Measurements from ENCODE around the gene MTAP.

Gene MTAP

DNA sequence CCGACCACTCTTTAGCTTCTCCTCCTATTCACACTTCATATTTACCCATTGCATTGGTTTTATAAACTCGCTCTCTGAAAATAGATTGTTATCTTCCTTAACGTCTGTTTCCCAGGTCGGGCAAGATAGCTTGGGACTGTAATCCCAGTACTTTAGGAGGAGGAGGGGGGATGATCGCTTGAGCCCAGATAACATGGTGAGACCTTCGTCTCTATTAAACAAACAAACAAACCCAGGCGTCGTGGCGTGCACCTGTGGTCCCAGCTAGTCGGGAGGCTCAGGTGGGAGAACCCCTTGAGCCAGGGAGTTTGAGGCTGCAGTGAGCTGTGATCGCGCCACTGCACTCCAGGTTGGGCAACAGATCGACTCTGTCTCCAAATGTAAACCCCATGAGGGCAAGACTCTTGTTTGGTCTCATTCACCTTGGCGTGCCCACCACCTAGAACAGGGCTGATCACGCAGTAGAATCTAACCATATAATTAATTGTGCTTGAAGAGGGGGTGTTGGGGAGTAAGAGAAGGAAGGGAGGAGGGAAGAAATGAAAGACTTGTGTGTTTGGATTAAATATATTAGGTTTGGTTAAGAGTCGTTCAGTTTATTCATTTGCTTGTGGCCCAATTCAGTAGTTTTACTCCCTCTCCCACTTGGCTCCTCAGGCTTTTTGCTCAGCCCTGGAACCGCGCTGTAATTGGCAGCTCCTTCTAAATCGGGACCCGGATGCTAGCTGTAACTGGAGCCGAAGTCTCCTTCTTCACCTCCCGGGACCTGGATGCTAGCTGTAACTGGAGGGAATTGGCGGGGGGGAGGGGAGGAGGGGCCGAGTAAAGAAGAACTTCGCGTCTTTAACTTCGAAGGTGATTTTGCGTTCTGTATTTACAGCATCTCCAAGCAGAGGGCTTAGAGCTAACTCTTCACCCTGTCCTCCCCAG is 166.8 kb downstream of the MTAP start:
- DNase-seq (ENCODE audit: low spot score) = no peak

DNA sequence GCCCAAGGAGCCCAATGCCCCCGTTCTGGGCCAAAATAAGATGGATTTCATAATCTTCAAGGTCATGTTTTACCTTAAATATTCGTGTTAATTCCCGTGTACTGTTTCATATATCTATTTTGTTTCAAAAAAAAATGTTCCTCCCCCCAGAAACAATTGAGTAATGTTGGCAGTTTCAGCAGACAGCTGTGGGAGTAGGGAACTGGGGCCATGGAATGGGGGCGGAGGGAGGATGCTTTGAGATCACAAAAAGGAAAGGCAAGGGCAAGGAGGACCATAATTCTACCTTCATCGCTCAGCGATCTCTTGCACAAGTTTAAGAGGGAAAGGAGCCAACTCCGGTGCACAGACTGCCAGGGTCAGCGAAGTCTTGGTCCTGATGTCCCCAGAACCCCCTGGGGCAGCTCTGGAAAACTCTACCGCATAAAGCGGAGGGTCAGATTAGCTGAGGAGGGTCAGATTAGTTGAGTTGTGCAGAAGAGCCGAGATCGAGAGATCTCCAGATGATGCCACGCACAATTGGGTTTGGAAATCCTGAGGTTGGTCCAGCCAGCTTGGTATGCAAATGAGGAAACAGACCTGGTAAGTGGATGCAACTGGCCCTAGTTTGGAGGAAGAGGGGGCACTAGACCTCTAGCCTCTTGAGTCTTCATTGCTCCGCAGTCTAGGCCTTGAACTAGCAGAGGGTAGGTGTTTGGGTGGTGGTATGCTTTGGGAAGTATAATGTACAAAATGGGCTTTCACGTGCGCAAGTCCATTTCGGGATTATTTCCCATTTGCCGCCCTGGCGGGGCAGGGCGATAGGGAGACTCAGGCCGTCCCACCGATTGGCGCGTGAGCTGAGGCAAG is 167.7 kb downstream of the MTAP start:
- no peak for DNase-seq (ENCODE audit: low spot score)

DNA sequence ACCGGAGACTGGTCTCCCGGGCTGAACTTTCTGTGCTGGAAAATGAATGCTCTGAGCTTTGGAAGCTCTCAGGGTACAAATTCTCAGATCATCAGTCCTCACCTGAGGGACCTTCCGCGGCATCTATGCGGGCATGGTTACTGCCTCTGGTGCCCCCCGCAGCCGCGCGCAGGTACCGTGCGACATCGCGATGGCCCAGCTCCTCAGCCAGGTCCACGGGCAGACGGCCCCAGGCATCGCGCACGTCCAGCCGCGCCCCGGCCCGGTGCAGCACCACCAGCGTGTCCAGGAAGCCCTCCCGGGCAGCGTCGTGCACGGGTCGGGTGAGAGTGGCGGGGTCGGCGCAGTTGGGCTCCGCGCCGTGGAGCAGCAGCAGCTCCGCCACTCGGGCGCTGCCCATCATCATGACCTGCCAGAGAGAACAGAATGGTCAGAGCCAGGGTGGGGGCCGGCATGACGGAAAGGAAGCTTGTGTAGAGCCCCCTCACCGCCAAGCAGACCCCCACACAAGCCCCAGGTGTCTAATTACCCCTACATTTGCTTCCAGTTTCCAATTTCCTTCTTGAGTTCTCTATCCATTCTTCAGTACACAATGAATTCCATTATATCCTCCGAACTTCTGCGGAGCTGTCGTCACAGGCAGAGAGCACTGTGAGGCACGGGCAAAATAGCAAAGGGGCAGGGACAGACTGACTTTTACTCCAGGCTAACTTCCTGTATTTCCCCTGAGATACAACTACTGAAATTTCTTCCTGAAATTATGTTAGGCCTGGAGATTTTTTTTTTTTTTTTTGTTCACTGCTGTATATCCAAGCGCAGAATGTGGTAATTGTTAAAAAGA is 168.6 kb downstream of the MTAP start:
- DNase-seq (ENCODE audit: low spot score) = no peak

DNA sequence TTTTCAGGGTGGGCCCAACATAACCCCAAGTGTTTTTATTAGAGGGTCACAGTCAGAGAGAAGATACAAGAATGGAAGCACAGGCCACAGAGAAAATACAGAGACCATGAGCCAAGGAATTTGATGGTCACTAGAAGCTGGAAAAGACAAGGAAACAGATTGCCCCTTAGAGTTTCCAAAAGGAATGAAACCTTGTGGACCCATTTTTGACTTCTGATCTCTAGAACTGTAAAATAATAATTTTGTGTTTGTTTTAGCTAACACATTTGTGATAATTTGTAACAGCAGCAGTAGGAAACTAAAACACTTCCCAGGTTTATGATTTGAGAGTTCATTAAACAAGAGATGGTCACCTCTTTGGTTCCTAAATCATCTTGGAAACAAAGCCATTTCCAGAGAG is 169.9 kb downstream of the MTAP start:
- no peak for DNase-seq (ENCODE audit: low spot score)

DNA sequence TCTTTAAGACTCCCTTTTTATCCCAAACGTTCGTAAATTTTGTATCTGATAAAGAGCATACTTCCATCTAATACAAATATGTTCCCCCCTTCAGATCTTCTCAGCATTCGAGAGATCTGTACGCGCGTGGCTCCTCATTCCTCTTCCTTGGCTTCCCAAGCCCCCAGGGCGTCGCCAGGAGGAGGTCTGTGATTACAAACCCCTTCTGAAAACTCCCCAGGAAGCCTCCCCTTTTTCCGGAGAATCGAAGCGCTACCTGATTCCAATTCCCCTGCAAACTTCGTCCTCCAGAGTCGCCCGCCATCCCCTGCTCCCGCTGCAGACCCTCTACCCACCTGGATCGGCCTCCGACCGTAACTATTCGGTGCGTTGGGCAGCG is 171.9 kb downstream of the MTAP start:
- DNase-seq (ENCODE audit: low spot score) = no peak

DNA sequence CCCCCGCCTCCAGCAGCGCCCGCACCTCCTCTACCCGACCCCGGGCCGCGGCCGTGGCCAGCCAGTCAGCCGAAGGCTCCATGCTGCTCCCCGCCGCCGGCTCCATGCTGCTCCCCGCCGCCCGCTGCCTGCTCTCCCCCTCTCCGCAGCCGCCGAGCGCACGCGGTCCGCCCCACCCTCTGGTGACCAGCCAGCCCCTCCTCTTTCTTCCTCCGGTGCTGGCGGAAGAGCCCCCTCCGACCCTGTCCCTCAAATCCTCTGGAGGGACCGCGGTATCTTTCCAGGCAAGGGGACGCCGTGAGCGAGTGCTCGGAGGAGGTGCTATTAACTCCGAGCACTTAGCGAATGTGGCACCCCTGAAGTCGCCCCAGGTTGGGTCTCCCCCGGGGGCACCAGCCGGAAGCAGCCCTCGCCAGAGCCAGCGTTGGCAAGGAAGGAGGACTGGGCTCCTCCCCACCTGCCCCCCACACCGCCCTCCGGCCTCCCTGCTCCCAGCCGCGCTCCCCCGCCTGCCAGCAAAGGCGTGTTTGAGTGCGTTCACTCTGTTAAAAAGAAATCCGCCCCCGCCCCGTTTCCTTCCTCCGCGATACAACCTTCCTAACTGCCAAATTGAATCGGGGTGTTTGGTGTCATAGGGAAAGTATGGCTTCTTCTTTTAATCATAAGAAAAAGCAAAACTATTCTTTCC is 172.4 kb downstream of the MTAP start:
- no peak for DNase-seq (ENCODE audit: low spot score)

DNA sequence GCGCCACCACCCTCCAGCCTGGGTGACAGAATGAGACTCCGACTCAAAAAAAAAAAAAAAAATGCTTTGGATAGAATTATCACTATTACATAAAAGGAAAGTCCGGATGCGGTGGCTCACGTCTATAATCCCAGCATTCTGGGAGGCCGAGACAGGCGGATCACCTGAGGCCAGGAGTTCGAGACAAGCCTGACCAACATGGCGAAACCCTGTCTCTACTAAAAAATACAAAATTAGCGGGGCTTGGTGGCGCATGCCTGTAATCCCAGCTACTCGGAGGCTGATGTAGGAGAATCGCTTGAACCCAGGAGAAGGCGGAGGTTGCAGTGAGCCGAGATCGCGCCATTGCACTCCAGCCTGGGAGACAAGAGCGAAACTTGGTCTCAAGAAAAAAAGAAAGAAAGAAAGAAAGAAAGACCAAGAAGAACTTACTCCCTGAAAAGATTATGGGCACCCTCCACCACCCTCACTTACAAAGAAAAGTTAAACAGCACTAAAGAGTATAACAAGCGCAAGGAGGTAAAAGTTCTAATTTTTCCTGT is 174.0 kb downstream of the MTAP start:
- DNase-seq (ENCODE audit: low spot score) = no peak

DNA sequence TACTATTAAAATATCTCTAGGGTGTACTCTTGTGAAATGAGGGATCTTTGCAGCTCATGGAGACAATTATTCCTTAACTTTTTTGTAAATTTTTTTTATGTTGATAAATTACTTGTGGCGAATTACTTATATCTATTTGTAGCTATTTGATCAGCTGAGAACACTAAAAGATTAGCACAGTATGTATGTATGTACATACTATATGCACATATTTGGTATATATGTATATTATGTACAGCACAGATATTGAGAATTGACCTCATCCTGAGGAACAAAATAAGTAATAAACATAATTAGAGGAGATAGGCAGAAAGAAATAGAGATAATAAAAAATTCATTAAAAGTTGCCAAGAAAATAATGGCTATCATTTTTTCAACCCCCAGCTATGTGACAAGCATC is 180.0 kb downstream of the MTAP start:
- no peak for DNase-seq (ENCODE audit: low spot score)

DNA sequence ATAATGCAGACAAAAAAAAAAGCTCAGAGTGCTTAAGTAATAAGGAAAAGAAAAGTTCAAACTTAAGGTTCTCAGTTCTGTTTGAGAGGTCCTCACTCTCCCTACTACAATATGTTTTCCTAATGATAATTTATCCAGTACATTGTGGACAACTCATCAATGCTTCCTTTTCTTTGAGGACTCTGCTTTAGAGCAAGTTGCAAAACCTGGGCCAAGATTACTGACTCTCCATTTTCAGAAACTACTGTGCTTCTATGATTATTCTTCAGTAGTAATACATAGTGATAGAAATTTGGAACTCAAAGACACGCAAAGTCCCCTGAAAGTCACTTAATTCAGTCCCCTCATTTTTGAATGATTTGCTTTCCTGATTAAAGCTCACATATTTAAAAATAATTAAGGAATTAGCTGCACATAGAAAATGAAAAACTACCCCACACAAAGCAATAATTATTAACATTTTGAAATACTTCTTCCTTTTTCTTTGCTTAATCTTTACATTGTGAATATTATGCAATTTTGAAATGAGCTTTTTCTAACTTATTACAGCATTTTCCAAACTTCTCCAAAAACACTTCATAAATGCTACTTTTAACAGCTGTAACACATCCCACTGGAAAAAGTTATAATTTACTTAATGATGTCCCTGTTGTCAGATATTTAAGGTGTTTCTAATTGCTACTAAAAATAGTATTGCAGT is 180.6 kb downstream of the MTAP start:
- DNase-seq (ENCODE audit: low spot score) = no peak

DNA sequence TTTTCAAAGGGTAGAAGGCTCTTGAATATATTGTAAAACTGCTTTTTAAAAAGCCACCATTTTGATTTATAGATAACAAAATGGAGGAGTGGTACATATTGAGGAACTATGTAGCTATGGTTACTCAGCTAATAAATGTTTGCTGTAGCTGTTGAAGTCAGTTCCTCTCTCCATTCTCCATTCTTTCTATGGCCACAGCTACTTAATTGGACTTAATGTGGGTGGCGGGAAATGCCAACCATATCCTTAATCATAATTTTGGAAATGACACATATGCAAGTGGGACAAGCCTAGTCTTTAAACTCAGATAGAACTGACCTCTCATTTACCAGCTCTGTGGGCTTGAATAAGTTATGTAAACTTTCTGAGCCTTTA is 181.1 kb downstream of the MTAP start:
- no peak for DNase-seq (ENCODE audit: low spot score)

DNA sequence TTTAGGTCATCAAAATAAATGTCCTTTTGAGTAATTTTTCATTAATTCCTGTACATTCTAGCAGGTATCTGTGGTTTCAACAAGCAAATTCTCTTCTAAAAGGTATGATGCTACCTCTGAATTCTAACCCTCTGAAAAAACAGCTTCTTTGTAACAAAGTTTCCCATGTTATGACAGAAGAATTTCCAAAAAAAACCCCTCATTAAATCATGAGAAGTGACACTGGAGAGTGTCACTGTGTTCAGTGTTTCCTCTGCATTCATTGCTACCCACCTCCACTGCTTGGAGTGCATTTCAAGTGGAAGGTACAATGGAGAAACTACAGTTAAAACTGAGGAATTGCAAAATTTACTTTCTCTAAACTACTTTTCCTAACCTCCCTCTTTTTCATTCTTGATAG is 181.7 kb downstream of the MTAP start:
- DNase-seq (ENCODE audit: low spot score) = no peak

DNA sequence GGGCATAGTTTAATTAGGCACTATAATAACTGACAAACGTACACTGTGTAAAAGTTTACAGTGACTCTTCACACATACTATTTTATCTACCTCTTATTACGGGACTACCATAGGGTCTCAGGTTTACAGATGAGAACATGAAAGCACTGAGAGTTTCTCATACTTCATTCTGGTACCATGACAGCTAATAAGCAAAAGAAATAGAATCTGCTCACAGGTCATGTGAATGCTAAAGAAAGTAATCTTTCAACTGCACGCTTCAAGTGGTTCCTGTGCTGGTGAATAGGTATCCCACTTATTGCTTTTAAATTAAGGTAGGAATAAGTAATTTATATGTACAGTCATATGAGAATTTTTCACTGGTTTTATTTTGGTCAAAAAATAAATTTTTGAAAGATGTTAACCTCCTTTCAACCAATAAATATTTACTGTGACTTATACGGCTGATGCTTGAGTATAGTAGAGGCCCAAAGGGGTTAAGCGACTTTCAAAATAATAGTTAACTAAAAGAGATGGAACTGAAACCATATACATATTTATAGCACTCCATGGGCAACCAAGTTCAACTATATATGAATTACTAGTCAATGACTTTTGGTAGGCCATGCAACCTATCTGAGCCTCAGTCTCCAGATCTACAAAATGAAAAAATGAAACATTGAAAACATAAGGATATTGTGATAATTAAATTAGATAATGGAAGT is 183.7 kb downstream of the MTAP start:
- DNase-seq (ENCODE audit: low spot score) = no peak
